Glutamatergic neuron (in vitro differentiated cells): Measurements from ENCODE around the gene PHB1. TPM values are rescaled to one million over a fixed set of nuclear protein-coding genes. Genes with fewer than 3 reads are reported as not detected.

Experiments used
- DNase-seq: peaks from one replicate; pipeline ENCODE4 v3.0.0; 2022
- H3K27ac Mint-ChIP-seq: one replicate; pipeline ENCODE4 v1.8.0; 2020; ENCODE audit warnings: mild to moderate bottlenecking, mixed read lengths, inconsistent platforms; ENCODE audit not compliant: unreplicated experiment
- H3K27me3 Mint-ChIP-seq: one replicate; pipeline ENCODE4 v1.8.0; 2020; ENCODE audit warnings: mild to moderate bottlenecking, moderate library complexity, mixed read lengths, inconsistent platforms; ENCODE audit not compliant: unreplicated experiment
- H3K36me3 Mint-ChIP-seq: one replicate; pipeline ENCODE4 v1.8.0; 2020; ENCODE audit warnings: mild to moderate bottlenecking, mixed read lengths, inconsistent platforms; ENCODE audit not compliant: unreplicated experiment
- H3K4me1 Mint-ChIP-seq: one replicate; pipeline ENCODE4 v1.8.0; 2020; ENCODE audit warnings: mild to moderate bottlenecking, low read depth, mixed read lengths, inconsistent platforms; ENCODE audit not compliant: unreplicated experiment
- H3K4me3 Mint-ChIP-seq: one replicate; pipeline ENCODE4 v1.8.0; 2020; ENCODE audit warnings: mild to moderate bottlenecking, mixed read lengths, inconsistent platforms; ENCODE audit not compliant: unreplicated experiment
- H3K9me3 Mint-ChIP-seq: one replicate; pipeline ENCODE4 v1.8.0; 2020; ENCODE audit warnings: mild to moderate bottlenecking, moderate library complexity, mixed read lengths, inconsistent platforms; ENCODE audit not compliant: unreplicated experiment
- CTCF ChIP-seq: fragments of 200-600 bp; sonication (generic); IDR thresholded peaks from one replicate; pipeline ENCODE4 v1.5.0; 2021; ENCODE audit not compliant: partially characterized antibody, unreplicated experiment
- total RNA-seq: library from RNA; stranded (reverse); fragmentation: NEBNext Ultra II Directional; extraction: Animal tissue kit (Norgen Biotek cat#: 25700); gene quantifications from one replicate; pipeline ENCODE4 v1.2.1, GENCODE V29; 2021; ENCODE audit not compliant: unreplicated experiment

PHB1 gene
- total RNA-seq, 1 donor from 2014 or later = 134 TPM

GRCh38 chr17:49383060-49383459 lies 31.6 kb downstream of the PHB1 start:
- Mint-ChIP-seq H3K27me3 (peaks cover 6% of the 10 kb centered on the region), H3K4me1 (no peaks in the 10 kb centered on the region), H3K27ac (no peak overlapping the region), H3K9me3 (peaks cover 3% of the 10 kb centered on the region), H3K4me3 (no peak overlapping the region), H3K36me3 (no peaks in the 10 kb centered on the region)
- DNase-seq = no peak
- no peak for TF ChIP-seq CTCF

DNA sequence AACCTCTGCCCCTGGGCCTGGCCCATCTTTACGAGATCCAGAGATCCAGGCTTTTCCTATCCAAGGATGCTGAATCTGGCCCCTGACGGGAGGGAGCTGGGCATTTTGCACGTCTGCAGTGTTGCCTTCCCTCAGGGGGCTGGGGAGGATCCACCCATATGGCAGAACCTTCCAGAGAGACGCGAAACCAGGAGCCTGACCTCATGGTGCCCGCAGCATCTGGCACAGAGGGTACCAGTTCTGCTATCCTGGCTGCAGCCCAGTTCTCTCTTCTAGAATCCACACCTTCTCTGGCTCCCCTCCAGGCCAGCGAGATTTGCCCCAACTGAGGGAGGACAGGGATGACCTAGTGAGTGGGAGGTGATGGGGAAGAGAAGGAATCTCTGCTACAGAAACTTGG lies 32.1 kb downstream of the PHB1 start:
- no peaks in the 10 kb centered on the region for H3K4me1 Mint-ChIP-seq
- H3K4me3 Mint-ChIP-seq = no peak overlapping the region
- no peaks in the 10 kb centered on the region for H3K36me3 Mint-ChIP-seq
- peaks cover 6% of the 10 kb centered on the region for H3K27me3 Mint-ChIP-seq
- peaks cover 3% of the 10 kb centered on the region for H3K9me3 Mint-ChIP-seq
- DNase-seq = no peak
- TF ChIP-seq CTCF = no peak
- no peak overlapping the region for H3K27ac Mint-ChIP-seq

DNA sequence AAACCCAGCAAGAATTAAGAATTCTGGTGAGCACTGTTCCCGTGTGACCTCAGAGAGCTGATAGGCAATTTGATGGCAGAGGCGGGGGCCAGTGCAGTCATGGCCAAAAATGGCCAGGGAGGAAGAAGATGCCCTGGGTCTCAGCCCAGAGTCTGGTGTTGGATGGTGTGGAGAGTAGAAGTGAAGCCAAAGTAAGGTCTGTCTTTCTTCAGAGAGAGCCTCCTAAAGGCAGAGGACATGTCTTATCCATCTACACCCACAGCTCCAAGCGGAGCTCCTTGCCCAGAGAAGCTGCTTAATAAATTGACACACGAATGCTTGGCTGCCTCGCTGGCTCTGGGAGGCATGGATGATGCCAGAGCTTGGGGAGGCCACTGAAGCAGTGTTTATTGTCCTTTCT lies 32.9 kb downstream of the PHB1 start:
- Mint-ChIP-seq H3K36me3 (no peaks in the 10 kb centered on the region), H3K4me1 (no peaks in the 10 kb centered on the region), H3K27ac (no peak overlapping the region), H3K27me3 (peaks cover 8% of the 10 kb centered on the region), H3K4me3 (no peak overlapping the region), H3K9me3 (peaks cover 3% of the 10 kb centered on the region)
- TF ChIP-seq CTCF = no peak
- DNase-seq = no peak

DNA sequence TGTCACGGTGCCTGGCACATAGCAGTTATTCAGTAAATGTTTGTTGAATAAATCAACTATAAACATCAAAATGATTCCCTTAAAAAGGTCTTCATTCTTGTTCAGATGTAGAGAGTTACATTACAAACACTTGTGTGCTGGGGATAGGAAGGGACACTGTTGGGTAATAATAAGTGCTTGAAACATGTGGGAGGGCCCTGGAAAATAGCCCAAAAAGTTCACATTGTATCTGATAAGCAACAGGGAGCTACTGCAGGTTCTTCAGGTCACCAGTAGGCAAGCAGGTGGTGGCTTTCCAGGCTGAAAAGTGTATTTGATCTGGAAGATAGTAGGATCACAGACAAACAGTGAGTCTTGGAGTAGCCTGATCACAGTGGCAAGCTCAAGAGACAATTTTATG lies 33.6 kb downstream of the PHB1 start:
- no peaks in the 10 kb centered on the region for H3K4me1 Mint-ChIP-seq
- H3K9me3 Mint-ChIP-seq = no peaks in the 10 kb centered on the region
- no peak for DNase-seq
- H3K27me3 Mint-ChIP-seq = peaks cover 8% of the 10 kb centered on the region
- no peak for TF ChIP-seq CTCF
- no peak overlapping the region for H3K4me3 Mint-ChIP-seq
- H3K36me3 Mint-ChIP-seq = no peaks in the 10 kb centered on the region
- H3K27ac Mint-ChIP-seq = no peak overlapping the region

GRCh38 chr17:49379926-49380325 lies 34.8 kb downstream of the PHB1 start:
- Mint-ChIP-seq H3K27ac (no peak overlapping the region), H3K27me3 (peaks cover 8% of the 10 kb centered on the region), H3K36me3 (no peaks in the 10 kb centered on the region), H3K4me3 (no peak overlapping the region), H3K4me1 (no peaks in the 10 kb centered on the region), H3K9me3 (no peaks in the 10 kb centered on the region)
- TF ChIP-seq CTCF = no peak
- DNase-seq = no peak
